GM12878 (cell line): Measurements from ENCODE around the gene CFAP97D2. TPM values are rescaled to one million over a fixed set of nuclear protein-coding genes. Genes with fewer than 3 reads are reported as not detected.

Experiments used
- ATAC-seq: fragments of 200-7000 bp; cut with Tn5 transposase; 3 replicates; pipeline ENCODE4 v1.9.1; 2020; ENCODE audit warnings: mild to moderate bottlenecking, moderate library complexity
- BruUV-seq: library from RNA; stranded (reverse); fragments of 400-500 nt; replicated peaks from 2 replicates; lab custom pipeline; 2021; lab: Mats Ljungman, UMichigan
- CTCF ChIA-PET: fragments of 300-600 bp; sonication (Branson Sonifier 250); formaldehyde crosslinking; extraction: SDS; loops from one replicate; lab custom pipeline; 2021; ENCODE audit warnings: inconsistent platforms; lab: Yijun Ruan, JAX
- POLR2A ChIA-PET: fragments of 350-600 bp; formaldehyde crosslinking; extraction: SDS; loops from one replicate; lab custom pipeline; 2021; ENCODE audit warnings: inconsistent platforms; lab: Charles Lee
- RAD21 ChIA-PET: fragments of 300-600 bp; sonication (Branson Sonifier 250); formaldehyde crosslinking; loops from one replicate; lab custom pipeline; 2023; ENCODE audit warnings: antibody characterized with exemption; ENCODE audit not compliant: unreplicated experiment; lab: Charles Lee
- SMC1A ChIA-PET: fragments of 300-600 bp; sonication (Branson Sonifier 250); formaldehyde crosslinking; loops from one replicate; lab custom pipeline; 2023; ENCODE audit not compliant: unreplicated experiment, uncharacterized antibody; lab: Charles Lee
- DNase-seq: peaks from one replicate; pipeline ENCODE4 v3.0.0-alpha.2; 2011; ENCODE audit warnings: low read depth, low spot score
- FAIRE-seq: peaks from 3 replicates; lab custom pipeline; 2011; peaks lifted over from hg19 to GRCh38; lab: Jason Lieb, UNC
- H2AFZ ChIP-seq: 2 replicates; pipeline ENCODE4 v1.6.0; 2011; ENCODE audit warnings: low read depth, low read length, control low read depth; ENCODE audit not compliant: control insufficient read depth
- H3K27ac ChIP-seq: 2 replicates; pipeline ENCODE4 v1.5.1; 2011; ENCODE audit warnings: control low read depth; ENCODE audit not compliant: control insufficient read depth, insufficient read depth
- H3K27me3 ChIP-seq, 2 experiments: replicated peaks in 1 of 2; 2 replicates each; pipeline versions ENCODE4 v1.6.0 to v1.6.1; 2011; ENCODE audit warnings: low read length in 1 of 2; ENCODE audit not compliant: control insufficient read depth in 2 of 2, insufficient read depth in 2 of 2
- H3K36me3 ChIP-seq, 2 experiments: 2 replicates each; pipeline ENCODE4 v1.5.1; 2011; ENCODE audit warnings: low read length in 1 of 2; ENCODE audit not compliant: control insufficient read depth in 2 of 2, insufficient read depth in 2 of 2
- H3K4me1 ChIP-seq: 2 replicates; pipeline ENCODE4 v1.6.1; 2011; ENCODE audit warnings: mild to moderate bottlenecking, low read length, moderate library complexity, mixed read lengths; ENCODE audit not compliant: control insufficient read depth, insufficient read depth
- H3K4me2 ChIP-seq: 2 replicates; pipeline ENCODE4 v1.6.0; 2011; ENCODE audit warnings: control low read depth; ENCODE audit not compliant: control insufficient read depth, insufficient read depth
- H3K4me3 ChIP-seq: fragments of 200-600 bp; sonication (generic); 2 replicates; pipeline ENCODE4 v1.5.1; 2016
- H3K79me2 ChIP-seq: 2 replicates; pipeline ENCODE4 v1.6.0; 2011; ENCODE audit warnings: low read length; ENCODE audit not compliant: control insufficient read depth, insufficient read depth
- H3K9ac ChIP-seq: 2 replicates; pipeline ENCODE4 v1.8.0; 2011; ENCODE audit warnings: low read length, control low read depth, mixed read lengths; ENCODE audit not compliant: control insufficient read depth, insufficient read depth
- H3K9me3 ChIP-seq: replicated peaks from 3 replicates; pipeline ENCODE4 v1.5.1; 2011; ENCODE audit warnings: mild to moderate bottlenecking, low read length; ENCODE audit not compliant: control insufficient read depth, insufficient read depth
- H4K20me1 ChIP-seq: 2 replicates; pipeline ENCODE4 v1.6.0; 2011; ENCODE audit not compliant: control insufficient read depth, insufficient read depth
- CHD2 ChIP-seq: IDR thresholded peaks from 2 replicates; pipeline ENCODE4 v1.6.1; 2011; ENCODE audit warnings: low read depth, low read length, improper control_type of control experiment, borderline replicate concordance
- CREB1 ChIP-seq: IDR thresholded peaks from 2 replicates; pipeline ENCODE4 v1.6.1; 2012; ENCODE audit warnings: low read depth, mild to moderate bottlenecking, inconsistent platforms
- EP300 ChIP-seq, 2 experiments: fragments of 150-350 bp in 1 of 2; IDR thresholded peaks; 2 replicates each; pipeline ENCODE4 v1.6.1; 2011 to 2012; ENCODE audit warnings: low read depth in 2 of 2, low read length in 2 of 2, borderline replicate concordance in 1 of 2, improper control_type of control experiment in 1 of 2, inconsistent platforms in 1 of 2; ENCODE audit not compliant: control insufficient read depth in 1 of 2
- EZH2 ChIP-seq: IDR thresholded peaks from 2 replicates; pipeline ENCODE4 v1.6.1; 2012; ENCODE audit warnings: low read depth, mild to moderate bottlenecking, control low read depth, inconsistent platforms, low read length, borderline replicate concordance; ENCODE audit not compliant: control insufficient read depth
- FOS ChIP-seq: IDR thresholded peaks from 3 replicates; pipeline ENCODE4 v1.6.1; 2011; ENCODE audit warnings: borderline replicate concordance; ENCODE audit not compliant: insufficient read length; ENCODE audit errors: extremely low read depth
- GABPA ChIP-seq: IDR thresholded peaks from 2 replicates; pipeline ENCODE4 v1.6.1; 2014; ENCODE audit warnings: antibody characterized with exemption, low read depth, mild to moderate bottlenecking, inconsistent platforms
- NKRF ChIP-seq: fragments of 450-650 bp; conservative IDR thresholded peaks from 2 replicates; pipeline ENCODE4 v1.6.1; 2017; ENCODE audit warnings: mild to moderate bottlenecking, moderate library complexity
- PBX3 ChIP-seq: IDR thresholded peaks from 2 replicates; pipeline ENCODE4 v1.6.1; 2011; ENCODE audit warnings: mild to moderate bottlenecking, low read depth, low read length, moderate library complexity; ENCODE audit not compliant: insufficient replicate concordance
- RAD21 ChIP-seq: IDR thresholded peaks from 2 replicates; pipeline ENCODE4 v1.6.1; 2011; ENCODE audit warnings: mild to moderate bottlenecking, low read depth, low read length, moderate library complexity; ENCODE audit not compliant: insufficient read depth
- SRF ChIP-seq, 2 experiments: IDR thresholded peaks; 2 replicates each; pipeline ENCODE4 v1.6.1; 2011; ENCODE audit warnings: low read depth in 2 of 2, low read length in 2 of 2, mild to moderate bottlenecking in 1 of 2, moderate library complexity in 1 of 2
- SUPT20H ChIP-seq: IDR thresholded peaks from 2 replicates; pipeline ENCODE4 v1.6.1; 2011; ENCODE audit warnings: low read depth, mild to moderate bottlenecking, low read length, moderate library complexity, borderline replicate concordance; ENCODE audit not compliant: control insufficient read depth
- ZBTB40 ChIP-seq: fragments of 450-650 bp; IDR thresholded peaks from 2 replicates; pipeline ENCODE4 v1.6.1; 2016; ENCODE audit warnings: mild to moderate bottlenecking, moderate library complexity, borderline replicate concordance
- ZNF274 ChIP-seq: IDR thresholded peaks from one replicate; pipeline ENCODE4 v1.8.0; 2011; ENCODE audit not compliant: insufficient read length, insufficient read depth
- WGBS: methylation state at CpG from one replicate; pipeline ENCODE4 v1.1.6; 2016; ENCODE audit warnings: low lambda C conversion rate; ENCODE audit not compliant: insufficient replicate concordance, insufficient coverage; ENCODE audit errors: missing lambda C conversion rate; 5-methylcytosine and 5-hydroxymethylcytosine counted together
- in situ Hi-C: fragments of 300-500 bp; cut with MboI; formaldehyde crosslinking; loops from 9 replicates; pipeline ENCODE4 v1.14.3; 2018; ENCODE audit warnings: mixed read lengths
- intact Hi-C: fragments of 100-400 bp; cut with micrococcal nuclease; formaldehyde crosslinking; loops from one replicate; pipeline ENCODE4 v1.14.2; 2022; ENCODE audit not compliant: unreplicated experiment
- polyA plus RNA-seq, 11 experiments: library from polyadenylated mRNA; depleted of rRNA in 4 of 11; unstranded in 6 of 11; stranded (reverse) in 5 of 11; fragments of >200 nt; fragmentation: Nextera tagmentation in 4 of 11; fragmentation: Illumina TruSeq in 1 of 11; extraction: Ambion mirVana in 4 of 11; extraction: Trizol in 1 of 11; gene quantifications; 1 replicate in 1 of 11; 2 replicates in 10 of 11; pipeline versions ENCODE4 v1.2.1 to v1.2.3, GENCODE V29; 2011 to 2016; ENCODE audit warnings: inconsistent platforms in 2 of 11, missing spikeins in 2 of 11, low read depth in 1 of 11
- total RNA-seq, 4 experiments: library from RNA; depleted of rRNA in 3 of 4; stranded (reverse); fragments of >200 nt in 3 of 4; fragmentation: Illumina TruSeq in 1 of 4; extraction: Trizol in 1 of 4; gene quantifications; 2 replicates each; pipeline versions ENCODE4 v1.2.1 to v1.2.3, GENCODE V29; 2013 to 2021
- TF ChIP-seq, protein P1 (sequence below): fragments of 450-650 bp; IDR thresholded peaks from 2 replicates; pipeline ENCODE4 v1.6.1; 2014; ENCODE audit warnings: mild to moderate bottlenecking

CFAP97D2 gene
- total and polyA plus RNA-seq, 10 of the 15 experiments (the other 5 are each of a cell fraction or from before 2014, with no cell fraction given), result not detected

GRCh38 chr13:114151565-114152284 lies 27.3 kb upstream of the CFAP97D2 start:
- BruUV-seq, result no TSS peak
- Histone ChIP-seq H3K4me2 (no peak overlapping the region), H3K27ac (no peak overlapping the region), H2AFZ (no peak overlapping the region), H3K4me1 (peaks cover 18% of the 10 kb centered on the region), H3K9ac (no peak overlapping the region), H3K27me3 (peaks cover 0 to 3% of the 10 kb centered on the region in 2 experiments; a peak in 1 of 4 replicates), H3K79me2 (no peaks in the 10 kb centered on the region), H4K20me1 (no peaks in the 10 kb centered on the region), H3K9me3 (no peaks in the 10 kb centered on the region), H3K4me3 (no peak overlapping the region), H3K36me3 (no peaks in the 10 kb centered on the region)
- ATAC-seq (no peak), FAIRE-seq (no peak), DNase-seq (no peak)
- intact Hi-C loops (no loop called here), in situ Hi-C loops (no loop called here)
- ChIA-PET SMC1A (interaction anchor here (1.1 to 2.7 kb wide), 4 partner anchors 26 to 74 kb away, joined by 3 to 8 read pairs (median 4); no protein-coding TSS in a partner anchor), POLR2A (no interaction called here), RAD21 (no interaction called here), CTCF (no interaction called here)
- 61% methylated on average over 28 of the region's 28 CpGs for WGBS
- no peak for TF ChIP-seq EZH2
- no peak for TF ChIP-seq NKRF
- TF ChIP-seq PBX3, result no peak
- TF ChIP-seq RAD21, result no peak
- no peak for TF ChIP-seq FOS
- TF ChIP-seq CHD2, result no peak
- no peak for TF ChIP-seq GABPA
- TF ChIP-seq SUPT20H, result no peak
- TF ChIP-seq ZBTB40, result no peak
- TF ChIP-seq SRF (IDR thresholded peaks at IDR 0.05; ENCODE audit: low read depth in 2 of 2, low read length in 2 of 2), result no peak
- no peak for TF ChIP-seq CREB1
- TF ChIP-seq, protein P1, sequence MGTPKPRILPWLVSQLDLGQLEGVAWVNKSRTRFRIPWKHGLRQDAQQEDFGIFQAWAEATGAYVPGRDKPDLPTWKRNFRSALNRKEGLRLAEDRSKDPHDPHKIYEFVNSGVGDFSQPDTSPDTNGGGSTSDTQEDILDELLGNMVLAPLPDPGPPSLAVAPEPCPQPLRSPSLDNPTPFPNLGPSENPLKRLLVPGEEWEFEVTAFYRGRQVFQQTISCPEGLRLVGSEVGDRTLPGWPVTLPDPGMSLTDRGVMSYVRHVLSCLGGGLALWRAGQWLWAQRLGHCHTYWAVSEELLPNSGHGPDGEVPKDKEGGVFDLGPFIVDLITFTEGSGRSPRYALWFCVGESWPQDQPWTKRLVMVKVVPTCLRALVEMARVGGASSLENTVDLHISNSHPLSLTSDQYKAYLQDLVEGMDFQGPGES, result no peak
- no peak for TF ChIP-seq ZNF274
- TF ChIP-seq EP300 (IDR thresholded peaks at IDR 0.05; ENCODE audit: borderline replicate concordance in 1 of 2, control insufficient read depth in 1 of 2, low read depth in 2 of 2, low read length in 2 of 2), result no peak
